WTC11 (cell line): ENCODE data around the gene CCDC87.
A peak's percentile ranks its signal among the peaks of the same experiment; 100 is the strongest.

Experiments used
- CTCF ChIP-seq: fragments of 200-600 bp; IDR thresholded peaks from 2 replicates; pipeline ENCODE4 v1.8.0; 2022; ENCODE audit warnings: antibody characterized with exemption
- ELF4 ChIP-seq: sonication (generic); formaldehyde crosslinking; IDR thresholded peaks from 2 replicates; pipeline ENCODE4 v1.8.1; 2022; ENCODE audit warnings: low read depth, mild to moderate bottlenecking, moderate library complexity, missing genetic modification reagents
- KAT7 ChIP-seq: sonication (generic); formaldehyde crosslinking; IDR thresholded peaks from 2 replicates; pipeline ENCODE4 v1.8.1; 2023; ENCODE audit warnings: missing genetic modification reagents, mild to moderate bottlenecking, borderline replicate concordance
- MAX ChIP-seq: sonication (generic); formaldehyde crosslinking; IDR thresholded peaks from 2 replicates; pipeline ENCODE4 v1.8.0; 2022; ENCODE audit warnings: mild to moderate bottlenecking, missing genetic modification reagents
- TF ChIP-seq, protein P1 (sequence below): sonication (generic); formaldehyde crosslinking; IDR thresholded peaks from 2 replicates; pipeline ENCODE4 v1.8.1; 2023; ENCODE audit warnings: mild to moderate bottlenecking, missing genetic modification reagents, borderline replicate concordance
- TF ChIP-seq, protein P2 (sequence below): sonication (generic); formaldehyde crosslinking; IDR thresholded peaks from 2 replicates; pipeline ENCODE4 v1.8.0; 2022; ENCODE audit warnings: mild to moderate bottlenecking, missing genetic modification reagents
- TF ChIP-seq, protein P3 (sequence below): sonication (generic); formaldehyde crosslinking; IDR thresholded peaks from 2 replicates; pipeline ENCODE4 v1.8.1; 2023; ENCODE audit warnings: mild to moderate bottlenecking, missing genetic modification reagents, moderate library complexity

DNA sequence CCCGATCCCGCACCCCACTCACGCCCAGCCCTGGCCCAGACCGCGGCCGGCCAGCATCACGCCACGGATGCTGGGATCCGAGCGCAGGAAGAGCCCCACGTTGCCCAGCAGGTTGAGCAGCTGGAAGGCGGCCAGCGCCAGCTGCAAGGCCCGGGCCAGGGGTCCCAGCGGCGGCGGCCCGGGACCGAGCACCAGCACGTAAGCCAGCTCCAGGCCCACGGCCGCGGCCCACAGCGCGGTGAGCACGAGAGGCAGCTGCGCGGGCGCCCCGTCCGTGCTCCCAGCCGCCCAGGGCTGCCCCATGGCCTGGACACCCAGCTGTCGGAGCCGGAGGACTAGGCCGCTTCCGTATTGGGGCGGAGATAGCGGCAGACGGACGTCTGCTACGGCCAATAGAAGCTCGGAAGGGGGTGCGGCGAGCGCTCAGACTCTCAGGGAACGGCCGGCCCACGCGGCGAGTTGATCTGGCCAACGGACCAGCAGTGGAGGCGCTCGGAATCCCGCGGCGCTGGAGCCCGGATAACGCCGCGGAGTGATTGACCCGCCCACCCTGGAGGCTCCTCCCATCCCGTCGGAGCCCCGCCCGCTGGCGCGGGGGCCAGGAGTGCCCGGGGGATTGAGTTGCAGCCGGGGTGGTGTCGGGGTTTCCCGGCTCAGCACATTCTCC lies 47.0 kb downstream of the CCDC87 start, which contains the start of gene ZDHHC24:
- TF ChIP-seq, protein P1, sequence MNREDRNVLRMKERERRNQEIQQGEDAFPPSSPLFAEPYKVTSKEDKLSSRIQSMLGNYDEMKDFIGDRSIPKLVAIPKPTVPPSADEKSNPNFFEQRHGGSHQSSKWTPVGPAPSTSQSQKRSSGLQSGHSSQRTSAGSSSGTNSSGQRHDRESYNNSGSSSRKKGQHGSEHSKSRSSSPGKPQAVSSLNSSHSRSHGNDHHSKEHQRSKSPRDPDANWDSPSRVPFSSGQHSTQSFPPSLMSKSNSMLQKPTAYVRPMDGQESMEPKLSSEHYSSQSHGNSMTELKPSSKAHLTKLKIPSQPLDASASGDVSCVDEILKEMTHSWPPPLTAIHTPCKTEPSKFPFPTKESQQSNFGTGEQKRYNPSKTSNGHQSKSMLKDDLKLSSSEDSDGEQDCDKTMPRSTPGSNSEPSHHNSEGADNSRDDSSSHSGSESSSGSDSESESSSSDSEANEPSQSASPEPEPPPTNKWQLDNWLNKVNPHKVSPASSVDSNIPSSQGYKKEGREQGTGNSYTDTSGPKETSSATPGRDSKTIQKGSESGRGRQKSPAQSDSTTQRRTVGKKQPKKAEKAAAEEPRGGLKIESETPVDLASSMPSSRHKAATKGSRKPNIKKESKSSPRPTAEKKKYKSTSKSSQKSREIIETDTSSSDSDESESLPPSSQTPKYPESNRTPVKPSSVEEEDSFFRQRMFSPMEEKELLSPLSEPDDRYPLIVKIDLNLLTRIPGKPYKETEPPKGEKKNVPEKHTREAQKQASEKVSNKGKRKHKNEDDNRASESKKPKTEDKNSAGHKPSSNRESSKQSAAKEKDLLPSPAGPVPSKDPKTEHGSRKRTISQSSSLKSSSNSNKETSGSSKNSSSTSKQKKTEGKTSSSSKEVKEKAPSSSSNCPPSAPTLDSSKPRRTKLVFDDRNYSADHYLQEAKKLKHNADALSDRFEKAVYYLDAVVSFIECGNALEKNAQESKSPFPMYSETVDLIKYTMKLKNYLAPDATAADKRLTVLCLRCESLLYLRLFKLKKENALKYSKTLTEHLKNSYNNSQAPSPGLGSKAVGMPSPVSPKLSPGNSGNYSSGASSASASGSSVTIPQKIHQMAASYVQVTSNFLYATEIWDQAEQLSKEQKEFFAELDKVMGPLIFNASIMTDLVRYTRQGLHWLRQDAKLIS (CRISPR knock-in tag), result no peak
- no peak for TF ChIP-seq CTCF
- TF ChIP-seq, protein P2, sequence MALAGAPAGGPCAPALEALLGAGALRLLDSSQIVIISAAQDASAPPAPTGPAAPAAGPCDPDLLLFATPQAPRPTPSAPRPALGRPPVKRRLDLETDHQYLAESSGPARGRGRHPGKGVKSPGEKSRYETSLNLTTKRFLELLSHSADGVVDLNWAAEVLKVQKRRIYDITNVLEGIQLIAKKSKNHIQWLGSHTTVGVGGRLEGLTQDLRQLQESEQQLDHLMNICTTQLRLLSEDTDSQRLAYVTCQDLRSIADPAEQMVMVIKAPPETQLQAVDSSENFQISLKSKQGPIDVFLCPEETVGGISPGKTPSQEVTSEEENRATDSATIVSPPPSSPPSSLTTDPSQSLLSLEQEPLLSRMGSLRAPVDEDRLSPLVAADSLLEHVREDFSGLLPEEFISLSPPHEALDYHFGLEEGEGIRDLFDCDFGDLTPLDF, result no peak
- TF ChIP-seq MAX, result peak; percentile 44; the same call in 1 of the 2 replicates
- TF ChIP-seq KAT7 (CRISPR knock-in tag), result no peak
- TF ChIP-seq, protein P3, sequence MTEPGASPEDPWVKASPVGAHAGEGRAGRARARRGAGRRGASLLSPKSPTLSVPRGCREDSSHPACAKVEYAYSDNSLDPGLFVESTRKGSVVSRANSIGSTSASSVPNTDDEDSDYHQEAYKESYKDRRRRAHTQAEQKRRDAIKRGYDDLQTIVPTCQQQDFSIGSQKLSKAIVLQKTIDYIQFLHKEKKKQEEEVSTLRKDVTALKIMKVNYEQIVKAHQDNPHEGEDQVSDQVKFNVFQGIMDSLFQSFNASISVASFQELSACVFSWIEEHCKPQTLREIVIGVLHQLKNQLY (CRISPR knock-in tag), result no peak
- TF ChIP-seq ELF4, result no peak
